ENCODE results near the gene KAZN.

- TF ChIP-seq, protein P1, sequence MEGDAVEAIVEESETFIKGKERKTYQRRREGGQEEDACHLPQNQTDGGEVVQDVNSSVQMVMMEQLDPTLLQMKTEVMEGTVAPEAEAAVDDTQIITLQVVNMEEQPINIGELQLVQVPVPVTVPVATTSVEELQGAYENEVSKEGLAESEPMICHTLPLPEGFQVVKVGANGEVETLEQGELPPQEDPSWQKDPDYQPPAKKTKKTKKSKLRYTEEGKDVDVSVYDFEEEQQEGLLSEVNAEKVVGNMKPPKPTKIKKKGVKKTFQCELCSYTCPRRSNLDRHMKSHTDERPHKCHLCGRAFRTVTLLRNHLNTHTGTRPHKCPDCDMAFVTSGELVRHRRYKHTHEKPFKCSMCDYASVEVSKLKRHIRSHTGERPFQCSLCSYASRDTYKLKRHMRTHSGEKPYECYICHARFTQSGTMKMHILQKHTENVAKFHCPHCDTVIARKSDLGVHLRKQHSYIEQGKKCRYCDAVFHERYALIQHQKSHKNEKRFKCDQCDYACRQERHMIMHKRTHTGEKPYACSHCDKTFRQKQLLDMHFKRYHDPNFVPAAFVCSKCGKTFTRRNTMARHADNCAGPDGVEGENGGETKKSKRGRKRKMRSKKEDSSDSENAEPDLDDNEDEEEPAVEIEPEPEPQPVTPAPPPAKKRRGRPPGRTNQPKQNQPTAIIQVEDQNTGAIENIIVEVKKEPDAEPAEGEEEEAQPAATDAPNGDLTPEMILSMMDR (IDR thresholded peaks at IDR 0.05): no peak
- no peak for TF ChIP-seq POLR2A (IDR thresholded peaks at IDR 0.05)
- no peak for TF ChIP-seq EP300 (IDR thresholded peaks at IDR 0.05)
These were observed 38.6 kb downstream of the KAZN start for GRCh38 chr1:14636897-14637632.
